ENCODE measurements around the gene TRAIP. TPM values are rescaled to one million over a fixed set of nuclear protein-coding genes. Genes with fewer than 3 reads are reported as not detected.

TRAIP gene
- total and polyA plus RNA-seq, 9 donors = 1.8 to 4.5 (median 2.8) TPM

DNA sequence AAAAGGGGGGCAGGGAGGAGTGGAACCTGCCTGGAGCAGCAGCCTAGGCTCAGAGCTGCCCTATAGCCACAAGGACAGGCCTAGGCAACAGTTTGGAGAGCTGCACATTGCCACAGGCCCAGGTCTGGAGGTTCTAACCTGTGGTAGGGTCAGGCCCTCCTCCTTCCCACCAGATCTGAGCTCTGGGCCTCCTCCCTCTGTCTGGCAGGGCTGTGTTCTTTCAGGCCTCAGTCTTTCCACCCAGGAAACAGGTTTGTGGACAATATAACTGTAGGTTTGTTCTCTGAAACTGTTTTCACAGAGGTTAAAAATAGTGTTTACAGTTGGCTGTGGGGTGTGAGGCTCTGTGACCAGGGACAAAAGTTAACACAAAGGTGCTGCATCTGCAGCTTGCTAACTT lies 22.3 kb upstream of the TRAIP start:
- no peak for DNase-seq
- Histone ChIP-seq H3K27me3 (no peaks in the 10 kb centered on the region), H3K27ac (no peak overlapping the region), H3K36me3 (no peaks in the 10 kb centered on the region), H3K4me3 (no peak overlapping the region), H3K4me1 (ENCODE audit: insufficient read depth) (no peaks in the 10 kb centered on the region), H3K9me3 (no peaks in the 10 kb centered on the region)
- no peak for TF ChIP-seq CTCF (IDR thresholded peaks at IDR 0.05)
- no peak for TF ChIP-seq POLR2A (IDR thresholded peaks at IDR 0.05)
- TF ChIP-seq EP300 (IDR thresholded peaks at IDR 0.05) = no peak
- intact Hi-C loops (cut with DNase I) = no loop called here

DNA sequence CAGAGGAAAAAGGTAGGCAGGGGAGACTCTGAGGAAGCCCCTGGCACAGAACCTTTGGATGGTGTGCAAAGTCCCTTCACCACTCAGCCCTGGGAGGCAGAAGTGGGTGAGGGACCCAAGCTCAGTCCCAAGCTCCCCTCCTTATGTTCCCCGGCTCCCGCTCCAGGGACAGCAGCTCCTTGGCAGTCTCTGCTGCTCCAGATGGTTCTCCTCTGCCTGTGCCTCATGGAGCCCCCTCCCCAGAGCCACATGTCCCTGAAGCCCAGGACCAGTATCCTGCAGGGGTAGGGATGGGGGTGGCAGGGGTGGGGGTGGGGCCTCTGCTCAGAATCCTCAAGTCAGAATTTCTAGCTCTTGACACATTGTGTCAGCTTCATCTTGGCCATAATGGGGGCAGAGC lies 21.4 kb upstream of the TRAIP start:
- Histone ChIP-seq H3K36me3 (no peaks in the 10 kb centered on the region), H3K4me1 (ENCODE audit: insufficient read depth) (no peaks in the 10 kb centered on the region), H3K9me3 (no peaks in the 10 kb centered on the region), H3K4me3 (no peak overlapping the region), H3K27me3 (no peaks in the 10 kb centered on the region), H3K27ac (no peak overlapping the region)
- TF ChIP-seq CTCF (IDR thresholded peaks at IDR 0.05) = no peak
- TF ChIP-seq EP300 (IDR thresholded peaks at IDR 0.05) = no peak
- TF ChIP-seq POLR2A (IDR thresholded peaks at IDR 0.05) = no peak
- DNase-seq = no peak
- WGBS, 3 donors = 29 to 53% (median 50%) methylated on average over 1 to 2 of the region's 2 CpGs
- intact Hi-C loops (cut with DNase I) = no loop called here

DNA sequence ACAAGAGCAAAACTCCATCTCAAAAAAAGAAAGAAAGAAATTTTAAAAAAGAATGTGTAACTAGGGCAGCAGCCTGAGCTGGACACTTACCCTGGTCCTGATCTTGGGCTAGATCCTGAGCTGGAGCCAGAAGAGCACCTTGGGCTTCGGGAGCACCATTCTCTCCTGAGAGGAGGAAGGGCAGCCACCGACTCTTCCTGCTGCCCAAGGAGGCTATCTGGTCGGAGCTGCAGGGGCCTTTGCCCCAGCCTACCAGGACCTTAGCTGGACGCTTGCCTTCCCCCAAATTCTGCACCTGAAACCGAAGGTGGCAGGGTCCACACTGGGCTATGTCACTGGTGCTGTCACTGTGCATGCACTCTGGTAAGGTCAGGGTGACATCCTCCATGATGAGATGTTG lies 20.2 kb upstream of the TRAIP start:
- WGBS, 3 donors = 78 to 81% (median 80%) methylated on average over 5 of the region's 5 CpGs

GRCh38 chr3:49873623-49874022 lies 17.3 kb upstream of the TRAIP start:
- 84 to 95% (median 86%) methylated on average over 7 to 8 of the region's 8 CpGs for WGBS, 3 donors
- no peak for DNase-seq
- no peaks in the 10 kb centered on the region for H3K27me3 ChIP-seq
- no peaks in the 10 kb centered on the region for H3K9me3 ChIP-seq
- H3K4me1 ChIP-seq (ENCODE audit: insufficient read depth) = no peaks in the 10 kb centered on the region
- TF ChIP-seq CTCF (IDR thresholded peaks at IDR 0.05) (no peak), POLR2A (IDR thresholded peaks at IDR 0.05) (no peak), EP300 (IDR thresholded peaks at IDR 0.05) (no peak)
- intact Hi-C loops (cut with DNase I) = no loop called here
- H3K4me3 ChIP-seq = no peak overlapping the region
- no peaks in the 10 kb centered on the region for H3K36me3 ChIP-seq
- H3K27ac ChIP-seq = no peak overlapping the region

More for the DNA sequence above, 20.2 kb upstream of the TRAIP start:
- intact Hi-C loops (cut with DNase I) = no loop called here
- Histone ChIP-seq H3K4me1 (ENCODE audit: insufficient read depth) (no peaks in the 10 kb centered on the region), H3K9me3 (no peaks in the 10 kb centered on the region), H3K4me3 (no peak overlapping the region), H3K27me3 (no peaks in the 10 kb centered on the region), H3K27ac (no peak overlapping the region), H3K36me3 (no peaks in the 10 kb centered on the region)
- TF ChIP-seq POLR2A (IDR thresholded peaks at IDR 0.05) (no peak), EP300 (IDR thresholded peaks at IDR 0.05) (no peak), CTCF (IDR thresholded peaks at IDR 0.05) (no peak)
- DNase-seq = no peak
